SK-N-SH (cell line): ENCODE measurements around the gene ASCC3. TPM values are rescaled to one million over a fixed set of nuclear protein-coding genes. Genes with fewer than 3 reads are reported as not detected.
A peak's percentile ranks its signal among the peaks of the same experiment; 100 is the strongest.

Source experiments
- CTCF ChIA-PET: fragments of 300-600, 350-600 bp; formaldehyde crosslinking; extraction: SDS; loops from one replicate; lab custom pipeline; 2021; lab: Yijun Ruan, JAX
- POLR2A ChIA-PET: fragments of 350-600 bp; sonication (Branson Sonifier 250); formaldehyde crosslinking; extraction: SDS; loops from one replicate; lab custom pipeline; 2020; ENCODE audit warnings: antibody characterized with exemption, inconsistent platforms; lab: Yijun Ruan, JAX
- DNase-seq: peaks from one replicate; pipeline ENCODE4 v3.0.0; 2012
- H2AFZ ChIP-seq: fragments of 200-600 bp; sonication (generic); 2 replicates; pipeline ENCODE4 v1.8.1; 2016; ENCODE audit warnings: antibody characterized with exemption, mild to moderate bottlenecking, low read depth
- H3F3A ChIP-seq: fragments of 200-600 bp; sonication (generic); replicated peaks from 2 replicates; pipeline ENCODE3; 2016; ENCODE audit warnings: antibody characterized with exemption, mild to moderate bottlenecking; ENCODE audit not compliant: insufficient read depth
- H3K27ac ChIP-seq, 2 experiments: fragments of 200-500 bp in 1 of 2; fragments of 200-600 bp in 1 of 2; sonication (Bioruptor generic) in 1 of 2; sonication (generic), shearing (Covaris generic) in 1 of 2; 2 replicates each; pipeline versions ENCODE4 v1.5.1 to v1.6.1; 2014 to 2016; ENCODE audit warnings: low read depth in 2 of 2, inconsistent platforms in 1 of 2, low read length in 1 of 2, mild to moderate bottlenecking in 1 of 2, mixed read lengths in 1 of 2
- H3K27me3 ChIP-seq: fragments of 200-600 bp; sonication (generic), shearing (Covaris generic); 2 replicates; pipeline ENCODE4 v1.6.1; 2016; ENCODE audit warnings: mixed run types; ENCODE audit not compliant: insufficient read depth
- H3K36me3 ChIP-seq, 2 experiments: fragments of 200-500 bp in 1 of 2; fragments of 200-600 bp in 1 of 2; sonication (Bioruptor generic) in 1 of 2; sonication (generic) in 1 of 2; replicated peaks in 1 of 2; 2 replicates each; pipeline versions ENCODE3 to v1.5.1; 2014 to 2016; ENCODE audit warnings: low read length in 1 of 2, mild to moderate bottlenecking in 1 of 2; ENCODE audit not compliant: insufficient read depth in 2 of 2, control insufficient read depth in 1 of 2
- H3K4me1 ChIP-seq, 2 experiments: fragments of 200-500 bp in 1 of 2; fragments of 200-600 bp in 1 of 2; sonication (Bioruptor generic) in 1 of 2; sonication (generic), shearing (Covaris generic) in 1 of 2; 2 replicates each; pipeline versions ENCODE4 v1.5.1 to v1.6.1; 2014 to 2016; ENCODE audit warnings: low read depth in 1 of 2, low read length in 1 of 2, mixed run types in 1 of 2; ENCODE audit not compliant: insufficient read depth in 2 of 2, control insufficient read depth in 1 of 2
- H3K4me2 ChIP-seq: fragments of 200-600 bp; sonication (generic), shearing (Covaris generic); 2 replicates; pipeline ENCODE4 v1.6.1; 2017; ENCODE audit warnings: mixed run types
- H3K4me3 ChIP-seq, 2 experiments: fragments of 200-500 bp in 1 of 2; fragments of 200-600 bp in 1 of 2; sonication (Bioruptor generic) in 1 of 2; sonication (generic), shearing (Covaris generic) in 1 of 2; 2 replicates each; pipeline versions ENCODE4 v1.5.1 to v1.8.1; 2014 to 2016; ENCODE audit warnings: low read depth in 2 of 2, inconsistent platforms in 1 of 2, low read length in 1 of 2, mild to moderate bottlenecking in 1 of 2, mixed read lengths in 1 of 2, moderate library complexity in 1 of 2
- H3K79me2 ChIP-seq: fragments of 200-600 bp; sonication (generic); 2 replicates; pipeline ENCODE4 v1.8.1; 2017; ENCODE audit warnings: mild to moderate bottlenecking; ENCODE audit not compliant: insufficient read depth
- H3K9ac ChIP-seq: fragments of 200-600 bp; sonication (generic); 2 replicates; pipeline ENCODE4 v1.6.1; 2017; ENCODE audit warnings: mixed run types
- H3K9me2 ChIP-seq: fragments of 200-600 bp; sonication (generic); 2 replicates; pipeline ENCODE4 v1.6.1; 2017; ENCODE audit warnings: mixed run types
- H3K9me3 ChIP-seq: fragments of 200-600 bp; sonication (generic); 2 replicates; pipeline ENCODE4 v1.6.1; 2017; ENCODE audit warnings: mixed run types, mild to moderate bottlenecking, moderate library complexity
- H4K20me1 ChIP-seq: fragments of 200-600 bp; sonication (generic); 2 replicates; pipeline ENCODE4 v1.6.1; 2017; ENCODE audit warnings: mild to moderate bottlenecking, mixed run types; ENCODE audit not compliant: insufficient read depth
- EP300 ChIP-seq, 2 experiments: IDR thresholded peaks; 2 replicates each; pipeline versions ENCODE4 v1.4.0 to v1.6.1; 2012; ENCODE audit warnings: borderline replicate concordance in 1 of 2, low read depth in 1 of 2, low read length in 1 of 2
- FOXM1 ChIP-seq: IDR thresholded peaks from 2 replicates; pipeline ENCODE4 v1.4.0; 2012; ENCODE audit warnings: low read depth, mild to moderate bottlenecking
- GATA2 ChIP-seq: sonication (generic); formaldehyde crosslinking; IDR thresholded peaks from 2 replicates; pipeline ENCODE4 v1.5.0; 2020; ENCODE audit warnings: mild to moderate bottlenecking, missing genetic modification reagents
- MXI1 ChIP-seq: IDR thresholded peaks from 2 replicates; pipeline ENCODE4 v1.6.1; 2012; ENCODE audit warnings: mild to moderate bottlenecking, low read depth, low read length, improper control_type of control experiment
- RAD21 ChIP-seq: IDR thresholded peaks from 2 replicates; pipeline ENCODE4 v1.6.1; 2012; ENCODE audit warnings: mild to moderate bottlenecking, low read length
- RXRA ChIP-seq: IDR thresholded peaks from 2 replicates; pipeline ENCODE4 v1.4.0; 2012; ENCODE audit warnings: low read depth, mild to moderate bottlenecking, borderline replicate concordance
- SIN3A ChIP-seq: IDR thresholded peaks from 2 replicates; pipeline ENCODE4 v1.6.1; 2012; ENCODE audit warnings: low read depth, mild to moderate bottlenecking, low read length, moderate library complexity, borderline replicate concordance
- SMC3 ChIP-seq: IDR thresholded peaks from 2 replicates; pipeline ENCODE4 v1.6.1; 2012; ENCODE audit warnings: low read depth, low read length, improper control_type of control experiment
- TAF1 ChIP-seq: IDR thresholded peaks from 2 replicates; pipeline ENCODE4 v1.6.1; 2012; ENCODE audit warnings: low read depth, mild to moderate bottlenecking, low read length, moderate library complexity, borderline replicate concordance
- TCF12 ChIP-seq: IDR thresholded peaks from 2 replicates; pipeline ENCODE4 v1.4.0; 2012
- YY1 ChIP-seq: IDR thresholded peaks from 2 replicates; pipeline ENCODE4 v1.4.0; 2012; ENCODE audit warnings: low read depth, mild to moderate bottlenecking
- WGBS: methylation state at CpG from one replicate; pipeline ENCODE4 v1.1.6; 2017; ENCODE audit warnings: low lambda C conversion rate; 5-methylcytosine and 5-hydroxymethylcytosine counted together
- polyA plus RNA-seq, 3 experiments: library from polyadenylated mRNA; depleted of rRNA; stranded (reverse); fragments of >200 nt; gene quantifications; 2 replicates each; pipeline ENCODE4 v1.2.3, GENCODE V29; 2012
- TF ChIP-seq, protein P1 (sequence below): IDR thresholded peaks from 2 replicates; pipeline ENCODE4 v1.4.0; 2012; ENCODE audit warnings: low read depth, borderline replicate concordance
- TF ChIP-seq, protein P2 (sequence below): fragments of 150-350 bp; IDR thresholded peaks from 2 replicates; pipeline ENCODE4 v1.6.1; 2016; ENCODE audit warnings: mild to moderate bottlenecking, low read depth, low read length
- TF ChIP-seq, protein P3 (sequence below): IDR thresholded peaks from 2 replicates; pipeline ENCODE4; 2012
- TF ChIP-seq, protein P4 (sequence below): fragments of 200-600 bp; sonication (generic); IDR thresholded peaks from 2 replicates; pipeline ENCODE4 v1.6.1; 2017; ENCODE audit warnings: antibody characterized with exemption, mild to moderate bottlenecking, moderate library complexity

ASCC3 gene
- polyA plus RNA-seq, 1 of the 3 experiments (the other 2 are of a cell fraction), result 17.9 TPM

DNA sequence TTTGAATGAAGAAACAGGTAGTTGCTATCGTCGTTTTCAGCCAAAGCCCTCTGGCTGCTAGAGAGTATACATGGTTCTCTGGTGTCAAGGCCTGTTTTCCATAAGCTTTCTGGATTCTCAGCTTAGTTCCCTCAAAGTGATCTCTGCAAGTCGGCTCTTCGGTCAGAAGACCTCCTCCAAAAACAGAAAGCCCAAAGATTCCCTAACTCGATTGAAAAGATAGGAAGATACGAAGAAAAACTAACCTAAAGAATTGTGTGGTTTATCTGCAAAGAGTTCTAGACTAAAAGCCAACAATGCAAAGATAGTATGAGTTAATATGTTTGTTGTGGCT lies 545 bp upstream of the ASCC3 start:
- peaks cover 6 to 13% of the 10 kb centered on the region in 2 experiments; a peak in 3 of 4 replicates for H3K4me1 ChIP-seq
- peak overlapping the region; percentile 96 for H2AFZ ChIP-seq
- H3K9me3 ChIP-seq, result no peaks in the 10 kb centered on the region
- TF ChIP-seq SIN3A, result no peak
- no peak for TF ChIP-seq SMC3
- H3F3A ChIP-seq, result no peaks in the 10 kb centered on the region
- peak overlapping the region; percentile 78 for H3K9ac ChIP-seq
- peak overlapping the region; percentile 74 for H3K4me2 ChIP-seq
- peaks cover 44% of the 10 kb centered on the region for H3K79me2 ChIP-seq
- H4K20me1 ChIP-seq, result peaks cover 26% of the 10 kb centered on the region
- H3K9me2 ChIP-seq, result no peaks in the 10 kb centered on the region
- H3K27ac ChIP-seq, result peak overlapping the region; percentile 90 to 91
- no peaks in the 10 kb centered on the region for H3K36me3 ChIP-seq
- H3K27me3 ChIP-seq, result no peaks in the 10 kb centered on the region
- 3% methylated on average over 6 of the region's 6 CpGs for WGBS
- H3K4me3 ChIP-seq, result peak overlapping the region; percentile 97 to 99
- POLR2A ChIA-PET, result interaction anchor here (0.5 kb wide), 1 partner anchor 679 kb away, joined by 3 read pairs; no protein-coding TSS in a partner anchor
- DNase-seq, result no peak
- CTCF ChIA-PET, result no interaction called here

DNA sequence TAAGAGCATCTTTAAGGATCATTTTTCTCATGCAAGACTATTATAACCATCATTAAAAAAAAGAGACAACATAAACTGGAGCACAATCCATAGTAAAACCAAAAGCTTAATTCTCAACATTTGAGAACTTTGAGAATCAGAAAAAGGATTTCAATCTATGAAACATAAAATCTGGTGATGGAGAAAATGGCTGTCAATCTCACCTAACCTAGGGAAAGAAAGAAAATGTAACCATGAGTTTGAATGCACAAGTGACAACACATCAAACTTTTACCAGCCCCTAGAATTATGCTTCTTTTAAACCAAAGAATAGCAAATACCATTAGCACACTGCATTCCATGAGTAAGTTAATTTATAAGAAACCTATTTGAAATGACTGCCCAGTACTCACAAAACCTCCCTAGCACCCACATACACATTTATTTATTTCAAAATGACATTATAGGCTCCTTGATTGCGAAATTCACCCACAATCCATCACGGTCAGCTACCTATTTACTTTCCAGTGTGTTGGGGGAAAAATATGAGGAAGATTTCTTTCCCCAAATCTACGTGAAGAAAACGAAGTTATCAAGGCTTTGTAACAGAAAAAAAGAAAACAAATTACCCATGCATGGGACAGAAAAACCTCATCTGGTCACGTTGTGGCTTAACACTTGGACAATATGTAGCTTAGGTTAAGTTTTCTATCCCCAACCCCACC lies 828 bp downstream of the ASCC3 start:
- Histone ChIP-seq H3F3A (no peaks in the 10 kb centered on the region), H3K4me1 (peaks cover 6 to 13% of the 10 kb centered on the region in 2 experiments; a peak in 3 of 4 replicates), H3K4me2 (peak overlapping the region; percentile 74), H3K36me3 (peaks cover 0 to 4% of the 10 kb centered on the region in 2 experiments), H3K27me3 (no peaks in the 10 kb centered on the region), H3K9me3 (no peaks in the 10 kb centered on the region), H3K79me2 (peaks cover 58% of the 10 kb centered on the region), H3K9me2 (no peaks in the 10 kb centered on the region), H2AFZ (peak overlapping the region; percentile 87), H3K9ac (peak overlapping the region; percentile 78), H4K20me1 (peaks cover 32% of the 10 kb centered on the region), H3K4me3 (peak overlapping the region; percentile 97 to 99), H3K27ac (peak overlapping the region; percentile 90 to 91)
- WGBS, result 0% methylated on average over 5 of the region's 5 CpGs
- ChIA-PET POLR2A (interaction anchor here (0.5 kb wide), 1 partner anchor 36 kb away, joined by 3 read pairs; no protein-coding TSS in a partner anchor), CTCF (interaction anchor here (1.8 kb wide), 1 partner anchor 11 kb away, joined by 5 read pairs; no protein-coding TSS in a partner anchor)
- peak; percentile 10 for DNase-seq
- TF ChIP-seq RXRA (no peak), EP300 (IDR thresholded peaks at IDR 0.05; ENCODE audit: borderline replicate concordance in 1 of 2, low read depth in 1 of 2, low read length in 1 of 2) (no peak), FOXM1 (no peak), YY1 (no peak), GATA2 (CRISPR knock-in tag) (no peak), RAD21 (no peak), TCF12 (no peak), MXI1 (no peak; the same call in 1 of the 2 replicates), TAF1 (no peak), SIN3A (no peak)
- TF ChIP-seq, protein P1, sequence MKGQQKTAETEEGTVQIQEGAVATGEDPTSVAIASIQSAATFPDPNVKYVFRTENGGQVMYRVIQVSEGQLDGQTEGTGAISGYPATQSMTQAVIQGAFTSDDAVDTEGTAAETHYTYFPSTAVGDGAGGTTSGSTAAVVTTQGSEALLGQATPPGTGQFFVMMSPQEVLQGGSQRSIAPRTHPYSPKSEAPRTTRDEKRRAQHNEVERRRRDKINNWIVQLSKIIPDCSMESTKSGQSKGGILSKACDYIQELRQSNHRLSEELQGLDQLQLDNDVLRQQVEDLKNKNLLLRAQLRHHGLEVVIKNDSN, result no peak
- TF ChIP-seq, protein P2, sequence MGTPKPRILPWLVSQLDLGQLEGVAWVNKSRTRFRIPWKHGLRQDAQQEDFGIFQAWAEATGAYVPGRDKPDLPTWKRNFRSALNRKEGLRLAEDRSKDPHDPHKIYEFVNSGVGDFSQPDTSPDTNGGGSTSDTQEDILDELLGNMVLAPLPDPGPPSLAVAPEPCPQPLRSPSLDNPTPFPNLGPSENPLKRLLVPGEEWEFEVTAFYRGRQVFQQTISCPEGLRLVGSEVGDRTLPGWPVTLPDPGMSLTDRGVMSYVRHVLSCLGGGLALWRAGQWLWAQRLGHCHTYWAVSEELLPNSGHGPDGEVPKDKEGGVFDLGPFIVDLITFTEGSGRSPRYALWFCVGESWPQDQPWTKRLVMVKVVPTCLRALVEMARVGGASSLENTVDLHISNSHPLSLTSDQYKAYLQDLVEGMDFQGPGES, result no peak
- TF ChIP-seq, protein P3, sequence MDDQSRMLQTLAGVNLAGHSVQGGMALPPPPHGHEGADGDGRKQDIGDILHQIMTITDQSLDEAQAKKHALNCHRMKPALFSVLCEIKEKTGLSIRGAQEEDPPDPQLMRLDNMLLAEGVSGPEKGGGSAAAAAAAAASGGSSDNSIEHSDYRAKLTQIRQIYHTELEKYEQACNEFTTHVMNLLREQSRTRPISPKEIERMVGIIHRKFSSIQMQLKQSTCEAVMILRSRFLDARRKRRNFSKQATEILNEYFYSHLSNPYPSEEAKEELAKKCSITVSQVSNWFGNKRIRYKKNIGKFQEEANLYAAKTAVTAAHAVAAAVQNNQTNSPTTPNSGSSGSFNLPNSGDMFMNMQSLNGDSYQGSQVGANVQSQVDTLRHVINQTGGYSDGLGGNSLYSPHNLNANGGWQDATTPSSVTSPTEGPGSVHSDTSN, result no peak
- TF ChIP-seq, protein P4, sequence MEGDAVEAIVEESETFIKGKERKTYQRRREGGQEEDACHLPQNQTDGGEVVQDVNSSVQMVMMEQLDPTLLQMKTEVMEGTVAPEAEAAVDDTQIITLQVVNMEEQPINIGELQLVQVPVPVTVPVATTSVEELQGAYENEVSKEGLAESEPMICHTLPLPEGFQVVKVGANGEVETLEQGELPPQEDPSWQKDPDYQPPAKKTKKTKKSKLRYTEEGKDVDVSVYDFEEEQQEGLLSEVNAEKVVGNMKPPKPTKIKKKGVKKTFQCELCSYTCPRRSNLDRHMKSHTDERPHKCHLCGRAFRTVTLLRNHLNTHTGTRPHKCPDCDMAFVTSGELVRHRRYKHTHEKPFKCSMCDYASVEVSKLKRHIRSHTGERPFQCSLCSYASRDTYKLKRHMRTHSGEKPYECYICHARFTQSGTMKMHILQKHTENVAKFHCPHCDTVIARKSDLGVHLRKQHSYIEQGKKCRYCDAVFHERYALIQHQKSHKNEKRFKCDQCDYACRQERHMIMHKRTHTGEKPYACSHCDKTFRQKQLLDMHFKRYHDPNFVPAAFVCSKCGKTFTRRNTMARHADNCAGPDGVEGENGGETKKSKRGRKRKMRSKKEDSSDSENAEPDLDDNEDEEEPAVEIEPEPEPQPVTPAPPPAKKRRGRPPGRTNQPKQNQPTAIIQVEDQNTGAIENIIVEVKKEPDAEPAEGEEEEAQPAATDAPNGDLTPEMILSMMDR, result no peak
